WERI-Rb-1 (cell line): ENCODE data around the gene HIRA.
"Not testable (repeated sequence)": the region's sequence is repeated elsewhere in the genome, so short reads cannot be mapped to it uniquely, and the experiment has no call there.

Source experiments
- DNase-seq: peaks from one replicate; pipeline ENCODE4 v3.0.0-alpha.2; 2020
- H3K27ac ChIP-seq: fragments of 250-450 bp; sonication (Bioruptor Pico); 2 replicates; pipeline ENCODE4 v1.5.1; 2020; ENCODE audit warnings: mild to moderate bottlenecking, moderate library complexity
- H3K27me3 ChIP-seq: fragments of 250-450 bp; sonication (Bioruptor Pico); 2 replicates; pipeline ENCODE4 v1.5.1; 2021; ENCODE audit warnings: mild to moderate bottlenecking, low read depth, moderate library complexity; ENCODE audit not compliant: insufficient read depth, severe bottlenecking
- H3K36me3 ChIP-seq: fragments of 250-450 bp; sonication (Bioruptor Pico); 2 replicates; pipeline ENCODE4 v1.5.1; 2020; ENCODE audit warnings: mild to moderate bottlenecking, moderate library complexity
- H3K4me3 ChIP-seq: 2 replicates; pipeline ENCODE4 v1.5.1; 2011; ENCODE audit warnings: low read depth, mild to moderate bottlenecking, control low read depth, low read length
- H3K9me3 ChIP-seq: fragments of 250-450 bp; sonication (Bioruptor Pico); 2 replicates; pipeline ENCODE4 v1.5.1; 2021; ENCODE audit warnings: mild to moderate bottlenecking, moderate library complexity; ENCODE audit not compliant: severe bottlenecking
- CTCF ChIP-seq: IDR thresholded peaks from 2 replicates; pipeline ENCODE4 v1.5.1; 2011; ENCODE audit warnings: low read depth, mild to moderate bottlenecking, control low read depth, inconsistent platforms, low read length

Gene HIRA

DNA sequence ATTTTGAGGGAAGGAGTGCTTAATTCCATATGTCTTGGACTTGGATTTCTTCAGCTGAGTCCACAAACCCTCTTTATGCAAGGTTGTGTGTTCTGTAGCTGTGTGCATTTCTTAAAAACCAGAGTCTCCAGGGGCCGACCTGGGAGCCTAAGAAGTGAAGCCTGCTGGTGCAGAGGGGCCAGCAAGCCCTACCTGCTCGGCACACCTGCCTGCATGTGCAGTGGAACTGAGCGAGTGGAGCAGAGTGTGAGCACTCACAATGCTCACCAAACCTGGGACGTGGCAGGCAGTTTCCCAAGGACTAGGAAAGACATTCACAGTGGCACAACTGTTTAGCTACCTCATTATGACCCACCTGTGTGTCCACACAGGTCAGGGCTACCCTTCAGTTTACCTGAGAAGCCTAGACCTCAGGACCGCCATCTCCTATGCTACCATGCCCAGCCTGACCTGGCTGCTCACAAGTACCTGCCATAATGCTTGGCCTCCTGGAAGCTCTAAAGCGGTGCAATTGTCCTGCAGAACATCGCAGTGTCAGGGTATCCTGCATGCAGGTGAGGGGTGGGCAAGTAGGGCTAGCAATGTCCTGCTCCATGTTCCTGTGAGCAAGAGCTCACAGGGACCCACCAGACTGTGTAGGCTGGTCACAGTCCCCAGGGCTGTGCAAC lies 12.1 kb upstream of the HIRA start:
- H3K9me3 ChIP-seq, result no peaks in the 10 kb centered on the region
- peaks cover 52% of the 10 kb centered on the region for H3K36me3 ChIP-seq
- no peak for DNase-seq
- H3K27ac ChIP-seq, result no peak overlapping the region
- H3K4me3 ChIP-seq, result no peak overlapping the region
- H3K27me3 ChIP-seq, result no peaks in the 10 kb centered on the region
- TF ChIP-seq CTCF, result no peak

DNA sequence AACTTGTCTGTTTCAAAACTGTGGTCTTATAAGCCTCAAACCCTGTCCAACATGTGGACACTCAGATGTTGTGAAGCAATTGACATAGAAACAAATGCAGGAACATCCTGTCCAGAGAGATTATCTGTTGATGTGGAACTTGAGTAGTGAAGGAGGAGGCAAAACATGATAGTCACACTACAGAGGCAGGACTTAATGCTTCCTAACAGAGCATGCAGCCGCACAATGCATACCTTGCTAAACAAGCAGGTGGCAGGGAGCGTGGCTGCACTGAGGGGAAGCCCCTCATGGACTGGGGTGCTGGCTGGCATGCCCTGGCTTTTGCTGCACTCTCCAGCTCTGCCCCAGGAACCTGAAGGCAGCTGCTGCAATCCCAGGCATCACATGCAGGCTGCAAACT lies 10.6 kb upstream of the HIRA start:
- no peak overlapping the region for H3K4me3 ChIP-seq
- H3K9me3 ChIP-seq, result peaks cover 3% of the 10 kb centered on the region
- DNase-seq, result no peak
- TF ChIP-seq CTCF, result no peak
- no peak overlapping the region for H3K27ac ChIP-seq
- H3K36me3 ChIP-seq, result peaks cover 51% of the 10 kb centered on the region
- no peaks in the 10 kb centered on the region for H3K27me3 ChIP-seq

- no peak for TF ChIP-seq CTCF
- no peak overlapping the region for H3K4me3 ChIP-seq
- peaks cover 3% of the 10 kb centered on the region for H3K9me3 ChIP-seq
- H3K27ac ChIP-seq, result no peak overlapping the region
- no peaks in the 10 kb centered on the region for H3K27me3 ChIP-seq
- no peak for DNase-seq
- peaks cover 55% of the 10 kb centered on the region for H3K36me3 ChIP-seq
Observed at GRCh38 chr22:19440411-19441195, 9.1 kb upstream of the HIRA start.

DNA sequence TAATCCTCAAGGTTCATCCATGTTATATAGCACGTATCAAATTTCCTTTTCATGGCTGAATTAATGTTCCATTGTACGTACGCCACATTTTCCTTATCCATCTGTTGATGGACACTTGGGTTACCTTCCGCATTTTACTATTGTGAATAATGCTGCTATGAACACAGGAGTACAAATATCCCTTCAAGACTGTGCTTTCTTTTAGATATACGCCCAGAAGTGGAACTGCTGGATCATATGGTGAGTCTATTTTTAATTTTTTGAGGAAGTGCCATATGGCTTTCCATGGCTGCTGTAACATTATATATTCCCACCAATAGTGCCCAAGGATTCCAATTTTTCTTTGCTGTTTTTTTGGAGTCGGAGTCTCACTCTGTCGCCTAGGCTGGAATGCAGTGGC lies 6.8 kb upstream of the HIRA start:
- no peak for DNase-seq
- H3K36me3 ChIP-seq, result peaks cover 50% of the 10 kb centered on the region
- H3K27ac ChIP-seq, result no peak overlapping the region
- no peak for TF ChIP-seq CTCF
- peaks cover 3% of the 10 kb centered on the region for H3K9me3 ChIP-seq
- H3K4me3 ChIP-seq, result no peak overlapping the region
- no peaks in the 10 kb centered on the region for H3K27me3 ChIP-seq

DNA sequence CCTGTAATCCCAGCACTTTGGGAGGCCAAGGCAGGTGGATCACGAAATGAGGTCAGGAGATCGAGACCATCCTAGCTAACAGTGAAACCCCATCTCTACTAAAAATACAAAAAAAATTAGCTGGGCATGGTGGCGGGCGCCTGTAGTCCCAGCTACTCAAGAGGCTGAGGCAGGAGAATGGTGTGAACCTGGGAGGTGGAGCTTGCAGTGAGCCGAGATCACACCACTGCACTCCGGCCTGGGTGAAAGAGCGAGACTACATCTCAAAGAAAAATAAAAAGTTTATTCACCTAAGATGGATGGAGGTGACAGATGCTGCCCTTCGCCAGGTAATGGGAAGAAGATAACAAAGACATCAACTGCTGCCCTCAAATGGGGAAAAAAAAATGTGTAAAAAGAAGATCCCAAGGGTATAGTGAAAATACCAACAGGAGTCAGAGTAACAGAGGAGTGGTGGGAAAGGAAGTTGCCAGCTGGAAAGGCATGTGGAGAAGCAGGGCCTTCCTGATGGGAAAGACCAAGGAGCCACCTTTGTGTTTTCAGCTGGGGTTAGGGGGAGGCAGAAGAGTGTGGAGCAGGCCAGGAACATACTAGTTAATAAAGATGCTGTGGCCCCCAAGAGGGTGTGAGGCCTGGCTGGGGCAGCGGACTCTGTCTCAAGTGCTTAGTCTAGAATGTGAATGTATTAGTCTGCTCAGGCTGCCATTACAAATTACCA lies 5.1 kb upstream of the HIRA start:
- not testable (repeated sequence) for DNase-seq, H3K27me3 ChIP-seq, H3K9me3 ChIP-seq, H3K27ac ChIP-seq, H3K4me3 ChIP-seq
- H3K36me3 ChIP-seq, result peaks cover 42% of the 10 kb centered on the region
